ENCODE data around the gene GRIK4.

GRCh38 chr11:120991830-120992686 lies 480.5 kb downstream of the GRIK4 start:
- TF ChIP-seq CTCF (conservative IDR thresholded peaks at IDR 0.05; ENCODE audit: low read length) (no peak), EZH2phosphoT487 (IDR thresholded peaks at IDR 0.05; ENCODE audit: borderline replicate concordance, low read depth, low read length) (no peak)

Measured in OCI-LY7 (cell line).